Right ventricle myocardium superior (tissue), 1 donor: ENCODE measurements around the gene SRCAP. TPM values are rescaled to one million over a fixed set of nuclear protein-coding genes. Genes with fewer than 3 reads are reported as not detected.

Experiments
- ATAC-seq: fragments of 200-7000 bp; cut with Tn5 transposase; one replicate; pipeline ENCODE4 v1.9.1; 2020; ENCODE audit warnings: mild to moderate bottlenecking; ENCODE audit not compliant: poor library complexity
- DNase-seq: peaks from one replicate; pipeline ENCODE4 v3.0.0-alpha.2; 2020
- intact Hi-C: fragments of 100-400 bp; cut with DNase I; formaldehyde crosslinking; loops from one replicate; pipeline ENCODE4 v1.11.2; 2022
- total RNA-seq: library from RNA; stranded (reverse); fragmentation: NEBNext Ultra II Directional; extraction: Animal tissue kit (Norgen Biotek cat#: 25700); gene quantifications from one replicate; pipeline ENCODE4 v1.2.1, GENCODE V29; 2021
- donor health status: DM: no; HTN: yes; CAD: no; lungs with severe emphysema.

Gene SRCAP
- total RNA-seq, 1 donor from 2014 or later, result 36.7 TPM

GRCh38 chr16:30747799-30748633, 49.0 kb downstream of the SRCAP start, which contains the start of gene PHKG2:
Gene PHKG2 (plus strand): TSS chr16:30748425. CDS start chr16:30748821, 396 bp downstream.
- intact Hi-C loops, result no loop called here
- DNase-seq (peak; percentile 100), ATAC-seq (peak; percentile 97)

DNA sequence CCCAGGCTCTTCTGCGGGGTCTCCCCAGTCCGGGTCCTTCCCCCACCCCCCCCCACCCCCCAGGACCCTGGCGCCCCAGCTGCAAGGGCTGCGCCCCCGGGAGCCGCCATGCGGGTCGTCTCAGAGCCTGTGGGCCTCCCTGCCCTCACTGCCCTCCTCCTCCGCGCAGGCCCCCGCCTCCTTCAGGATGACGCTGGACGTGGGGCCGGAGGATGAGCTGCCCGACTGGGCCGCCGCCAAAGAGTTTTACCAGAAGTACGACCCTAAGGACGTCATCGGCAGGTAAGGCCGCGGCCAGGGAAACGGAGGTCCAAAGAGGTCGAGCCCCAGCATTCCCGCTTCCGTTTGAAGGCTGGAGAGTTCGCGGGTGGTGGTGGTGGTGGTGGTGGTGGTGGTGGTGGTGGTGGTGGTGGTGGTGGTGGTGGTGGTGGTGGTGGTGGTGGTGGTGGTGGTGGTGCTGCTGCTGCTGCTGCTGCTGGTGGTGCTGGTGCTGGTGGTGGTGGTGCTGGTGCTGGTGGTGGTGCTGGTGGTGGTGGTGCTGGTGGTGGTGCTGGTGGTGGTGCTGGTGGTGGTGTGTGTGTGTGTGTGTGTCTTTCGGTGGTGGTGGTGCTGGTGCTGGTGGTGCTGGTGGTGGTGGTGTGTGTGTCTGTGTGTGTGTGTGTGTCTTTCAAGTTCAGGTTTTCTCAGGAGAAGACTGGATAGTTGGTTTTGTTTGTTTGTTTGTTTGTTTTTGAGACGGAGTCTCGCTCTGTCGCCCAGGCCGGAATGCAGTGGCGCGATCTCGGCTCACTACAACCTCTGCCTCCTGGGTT, 49.9 kb downstream of the SRCAP start:
- ATAC-seq, result peak; percentile 36
- intact Hi-C loops, result no loop called here
- peak; percentile 68 for DNase-seq

DNA sequence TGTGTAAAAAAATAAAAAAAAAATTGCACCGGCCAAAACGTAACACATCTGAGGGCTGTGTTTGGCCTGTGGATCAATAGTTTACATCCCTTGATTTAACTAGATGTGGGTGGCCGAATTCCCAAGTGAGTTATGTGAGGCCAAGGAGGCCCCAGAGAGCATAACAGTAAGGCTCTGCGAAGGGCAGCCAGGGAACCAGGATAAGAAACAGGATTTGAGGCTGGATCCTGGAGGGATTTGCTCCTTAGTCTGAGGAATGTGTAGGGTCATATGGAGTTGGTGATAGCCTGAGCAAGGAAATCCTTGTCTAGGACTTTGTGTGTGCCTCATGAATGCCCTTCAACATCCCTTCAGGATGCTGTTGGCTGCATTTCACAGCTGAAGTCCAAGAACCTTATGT, 51.2 kb downstream of the SRCAP start:
- DNase-seq (no peak), ATAC-seq (no peak)
- intact Hi-C loops, result no loop called here

- no peak for DNase-seq
- ATAC-seq, result no peak
- intact Hi-C loops, result no loop called here
Measured at GRCh38 chr16:30750876-30751465, 52.0 kb downstream of the SRCAP start.

- ATAC-seq (no peak), DNase-seq (no peak)
- intact Hi-C loops, result no loop called here
Measured at GRCh38 chr16:30753596-30753995, 54.6 kb downstream of the SRCAP start.

DNA sequence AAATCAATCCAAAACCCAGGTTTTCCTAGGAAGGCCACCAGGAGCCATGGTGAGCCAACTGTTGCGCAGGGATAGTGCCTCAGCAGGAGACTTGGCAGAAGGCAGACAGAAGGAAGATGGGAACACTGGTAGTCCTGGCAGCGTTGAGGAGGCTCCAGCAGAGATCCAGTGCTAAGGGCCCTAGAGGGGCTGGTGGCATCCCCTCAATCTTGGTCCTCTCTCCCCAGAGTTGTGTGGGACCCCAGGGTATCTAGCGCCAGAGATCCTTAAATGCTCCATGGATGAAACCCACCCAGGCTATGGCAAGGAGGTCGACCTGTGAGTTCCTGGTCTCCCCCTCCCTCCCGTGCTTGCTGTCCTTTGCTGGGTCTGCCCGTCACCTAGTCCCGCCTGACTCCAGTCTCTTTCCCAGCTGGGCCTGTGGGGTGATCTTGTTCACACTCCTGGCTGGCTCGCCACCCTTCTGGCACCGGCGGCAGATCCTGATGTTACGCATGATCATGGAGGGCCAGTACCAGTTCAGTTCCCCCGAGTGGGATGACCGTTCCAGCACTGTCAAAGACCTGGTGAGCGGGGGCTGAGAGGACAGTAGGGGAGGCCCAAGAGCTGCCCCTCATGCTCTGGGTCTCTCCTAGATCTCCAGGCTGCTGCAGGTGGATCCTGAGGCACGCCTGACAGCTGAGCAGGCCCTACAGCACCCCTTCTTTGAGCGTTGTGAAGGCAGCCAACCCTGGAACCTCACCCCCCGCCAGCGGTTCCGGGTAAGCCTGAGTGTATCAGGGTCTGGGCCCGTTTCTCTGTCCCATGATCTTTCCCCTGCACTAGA, 57.2 kb downstream of the SRCAP start:
- intact Hi-C loops, result no loop called here
- ATAC-seq (no peak), DNase-seq (no peak)

- no peak for ATAC-seq
- no peak for DNase-seq
Measured at GRCh38 chr16:30756781-30757100, 57.8 kb downstream of the SRCAP start.

DNA sequence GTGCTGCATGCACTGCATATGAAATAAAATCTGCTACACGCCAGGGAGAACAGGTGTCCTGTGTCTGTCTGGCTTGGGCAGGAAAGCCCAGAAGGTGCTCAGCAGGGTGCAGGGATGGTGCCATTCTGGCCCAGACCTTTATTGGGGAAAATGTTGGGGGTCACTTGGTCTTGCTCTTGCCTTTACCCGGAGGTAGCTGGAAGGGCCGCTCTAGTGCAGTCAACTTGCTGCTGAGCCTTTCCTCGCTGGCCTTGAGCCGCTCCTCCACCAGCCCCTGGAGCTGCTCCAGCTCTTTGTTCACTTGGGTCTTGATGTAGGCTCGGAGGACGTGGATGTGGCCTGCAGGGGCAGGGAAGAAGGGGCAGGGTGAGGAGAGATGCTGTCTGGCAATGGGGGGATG, 58.3 kb downstream of the SRCAP start:
- intact Hi-C loops, result no loop called here
- DNase-seq (no peak), ATAC-seq (no peak)

More at GRCh38 chr16:30756781-30757100, 57.8 kb downstream of the SRCAP start:
- intact Hi-C loops, result no loop called here

DNA sequence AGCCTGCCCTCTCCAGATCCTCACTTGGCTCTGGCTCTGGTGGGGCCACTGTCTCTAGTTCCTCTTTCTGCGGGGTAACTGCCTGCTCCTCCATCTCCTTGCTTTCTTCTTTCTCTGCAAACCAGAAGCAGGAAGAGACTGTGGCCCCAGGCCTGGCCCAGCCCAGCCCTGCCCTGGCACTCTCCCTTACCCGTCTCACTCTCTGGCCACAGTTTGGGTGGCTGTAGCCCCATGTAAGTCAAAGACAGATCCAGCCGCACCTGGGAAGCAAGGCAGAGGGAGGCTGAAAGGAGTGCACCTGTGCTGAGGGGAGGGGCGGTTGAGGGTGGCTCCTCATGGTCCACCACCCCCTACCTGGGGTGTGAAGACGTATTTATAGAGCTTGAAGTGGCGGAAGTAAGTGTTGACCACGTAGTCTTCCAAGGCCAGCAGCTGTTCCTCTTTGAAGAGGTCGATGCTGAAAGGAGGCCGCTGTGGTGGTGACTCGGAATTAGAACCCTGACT, 60.1 kb downstream of the SRCAP start:
- ATAC-seq (no peak), DNase-seq (no peak)
- intact Hi-C loops, result no loop called here

- DNase-seq, result no peak
- ATAC-seq, result no peak
Measured at GRCh38 chr16:30760001-30760559, 61.1 kb downstream of the SRCAP start.

GRCh38 chr16:30760577-30761426, 61.8 kb downstream of the SRCAP start:
- ATAC-seq (no peak), DNase-seq (no peak)
- intact Hi-C loops, result no loop called here

More at GRCh38 chr16:30760001-30760559, 61.1 kb downstream of the SRCAP start:
- intact Hi-C loops, result no loop called here

GRCh38 chr16:30761427-30761927, 62.5 kb downstream of the SRCAP start:
- peak; percentile 21 for ATAC-seq
- no peak for DNase-seq
- intact Hi-C loops, result no loop called here

- intact Hi-C loops, result no loop called here
- DNase-seq (peak; percentile 97), ATAC-seq (peak; percentile 97)
Measured at GRCh38 chr16:30761928-30762902, 63.2 kb downstream of the SRCAP start, which contains the start of the genes CFAP119 and RNF40. Gene CFAP119 (minus strand): TSS chr16:30762062. CDS start chr16:30761748, 314 bp downstream. Gene RNF40 (plus strand): TSS chr16:30762322. CDS start chr16:30762546, 224 bp downstream.

DNA sequence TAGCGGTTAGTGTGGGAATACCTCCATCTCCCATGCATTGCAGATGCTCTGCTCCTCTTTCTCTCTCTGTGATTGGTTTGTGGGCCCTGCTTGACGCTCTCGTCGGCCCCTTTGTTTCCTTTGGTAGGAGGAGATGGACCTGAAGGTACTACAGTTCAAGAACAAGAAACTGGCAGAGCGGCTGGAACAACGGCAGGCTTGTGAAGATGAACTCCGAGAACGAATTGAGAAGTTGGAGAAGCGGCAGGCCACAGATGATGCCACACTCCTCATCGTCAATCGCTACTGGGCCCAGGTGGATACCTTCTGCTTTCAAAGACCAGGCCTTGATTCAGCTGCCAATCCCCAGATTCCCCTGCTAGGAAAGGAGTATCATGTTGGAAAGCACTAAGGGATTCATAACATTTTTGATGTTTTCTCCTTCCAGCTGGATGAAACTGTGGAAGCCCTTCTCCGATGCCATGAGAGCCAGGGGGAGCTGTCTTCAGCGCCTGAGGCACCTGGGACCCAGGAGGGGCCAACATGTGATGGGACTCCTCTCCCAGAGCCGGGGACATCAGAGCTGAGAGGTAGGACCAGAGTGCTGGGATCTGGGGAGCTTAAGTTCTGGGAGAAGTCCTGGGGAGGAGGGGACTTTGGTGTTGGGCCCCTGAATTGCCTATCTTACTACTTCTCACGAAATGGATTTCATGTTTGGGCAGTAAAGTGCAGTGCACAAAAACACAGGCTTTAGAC, 64.2 kb downstream of the SRCAP start:
- ATAC-seq (no peak), DNase-seq (no peak)
- intact Hi-C loops, result no loop called here

- intact Hi-C loops, result no loop called here
- DNase-seq (no peak), ATAC-seq (no peak)
Measured at GRCh38 chr16:30764086-30764485, 65.1 kb downstream of the SRCAP start.
